Smooth muscle cell (in vitro differentiated cells): Measurements from ENCODE around the gene PRSS50. TPM values are rescaled to one million over a fixed set of nuclear protein-coding genes. Genes with fewer than 3 reads are reported as not detected.

Experiments used
- DNase-seq: peaks from one replicate; lab custom pipeline; 2025; ENCODE audit not compliant: unreplicated experiment; lab: John Stamatoyannopoulos, UW
- H2AFZ ChIP-seq: fragments of 200-600 bp; sonication (generic); 2 replicates; pipeline ENCODE4 v1.6.0; 2016; ENCODE audit warnings: antibody characterized with exemption, low read depth, mild to moderate bottlenecking
- H3F3A ChIP-seq: fragments of 200-600 bp; sonication (generic); 2 replicates; pipeline ENCODE4 v1.6.0; 2017; ENCODE audit warnings: antibody characterized with exemption, low read depth
- H3K27ac ChIP-seq: fragments of 200-600 bp; sonication (generic); 2 replicates; pipeline ENCODE4 v1.5.1; 2016; ENCODE audit warnings: low read depth, mild to moderate bottlenecking
- H3K27me3 ChIP-seq: fragments of 200-600 bp; sonication (generic); 2 replicates; pipeline ENCODE4 v1.6.1; 2016; ENCODE audit warnings: low read depth, mild to moderate bottlenecking
- H3K36me3 ChIP-seq: fragments of 200-600 bp; sonication (generic); 2 replicates; pipeline ENCODE4 v1.5.1; 2016; ENCODE audit warnings: low read depth
- H3K4me1 ChIP-seq: fragments of 200-600 bp; sonication (generic); 2 replicates; pipeline ENCODE4 v1.5.1; 2016; ENCODE audit warnings: low read depth
- H3K4me2 ChIP-seq: fragments of 200-600 bp; sonication (generic); 2 replicates; pipeline ENCODE4 v1.6.0; 2016; ENCODE audit warnings: mild to moderate bottlenecking
- H3K4me3 ChIP-seq: fragments of 200-600 bp; sonication (generic); 2 replicates; pipeline ENCODE4 v1.5.1; 2016; ENCODE audit warnings: mild to moderate bottlenecking
- H3K79me2 ChIP-seq: fragments of 200-600 bp; sonication (generic); 2 replicates; pipeline ENCODE4 v1.6.0; 2016; ENCODE audit warnings: low read depth, mild to moderate bottlenecking
- H3K9ac ChIP-seq: fragments of 200-600 bp; sonication (generic); 2 replicates; pipeline ENCODE4 v1.6.0; 2016; ENCODE audit warnings: low read depth
- H3K9me3 ChIP-seq: fragments of 200-600 bp; sonication (generic); replicated peaks from 2 replicates; pipeline ENCODE4 v1.5.1; 2016; ENCODE audit warnings: low read depth
- H4K20me1 ChIP-seq: fragments of 200-600 bp; sonication (generic); 2 replicates; pipeline ENCODE4 v1.6.0; 2016; ENCODE audit warnings: low read depth
- CTCF ChIP-seq: fragments of 200-600 bp; sonication (generic); IDR thresholded peaks from 2 replicates; pipeline ENCODE4 v1.5.1; 2017; ENCODE audit warnings: borderline replicate concordance, mild to moderate bottlenecking, antibody characterized with exemption; ENCODE audit not compliant: insufficient read depth, poor library complexity, severe bottlenecking
- WGBS: methylation state at CpG from one replicate; pipeline ENCODE4 v1.1.7; 2016; ENCODE audit warnings: low lambda C conversion rate; 5-methylcytosine and 5-hydroxymethylcytosine counted together
- polyA plus RNA-seq: library from polyadenylated mRNA; unstranded; fragments of >200 nt; fragmentation: Nextera tagmentation; extraction: Ambion mirVana; gene quantifications from 2 replicates; pipeline ENCODE4 v1.2.1, GENCODE V29; 2016
- total RNA-seq: library from RNA; depleted of rRNA; stranded (reverse); fragments of >200 nt; gene quantifications from 2 replicates; pipeline ENCODE4 v1.2.3, GENCODE V29; 2014

The PRSS50 gene
- total and polyA plus RNA-seq, 2 experiments from 2014 or later: 0.54 to 0.73 TPM

DNA sequence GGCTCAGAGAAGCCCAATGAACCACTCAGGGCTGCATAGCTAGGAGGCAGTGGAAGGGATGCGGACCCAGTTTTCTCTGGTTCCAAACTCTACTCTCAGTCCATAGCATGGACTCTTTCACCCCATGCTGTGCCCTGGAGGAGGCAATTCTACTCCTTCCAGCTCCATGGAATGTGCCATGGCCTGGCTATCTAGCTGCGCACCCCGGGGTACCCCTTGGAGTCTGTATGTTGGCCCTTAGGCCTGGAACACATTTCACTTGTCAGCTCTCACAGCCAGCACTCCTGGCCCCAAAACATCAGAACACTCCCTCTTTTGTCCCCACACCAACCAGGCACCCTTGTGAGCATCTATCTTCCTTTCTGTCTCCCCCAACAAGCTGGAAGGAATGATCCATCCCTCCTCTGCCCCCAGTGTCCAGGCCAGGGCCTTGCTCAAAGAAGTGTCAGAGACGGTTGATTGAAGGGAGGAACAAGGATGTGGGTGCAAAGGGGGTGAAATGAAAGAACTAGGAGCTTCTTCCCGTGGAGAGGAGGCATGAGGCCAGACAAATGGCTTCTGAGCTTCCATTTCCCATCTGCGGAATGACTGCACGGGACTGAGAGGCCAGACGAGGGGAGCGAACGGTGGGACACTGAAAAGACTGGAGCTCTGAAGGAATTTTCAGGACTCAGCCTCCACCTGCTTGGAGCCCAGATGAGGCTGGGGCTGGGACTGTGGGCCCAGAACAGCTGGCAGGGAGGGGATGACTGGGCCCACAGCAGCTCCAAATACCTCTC lies 2.8 kb downstream of the PRSS50 start:
- 93% methylated on average over 10 of the region's 10 CpGs for WGBS
- no peak overlapping the region for H3K9ac ChIP-seq
- H3K27me3 ChIP-seq: no peaks in the 10 kb centered on the region
- DNase-seq: no peak
- no peak overlapping the region for H3K4me2 ChIP-seq
- H4K20me1 ChIP-seq: no peaks in the 10 kb centered on the region
- H3K27ac ChIP-seq: no peak overlapping the region
- TF ChIP-seq CTCF: no peak
- no peaks in the 10 kb centered on the region for H3F3A ChIP-seq
- H3K9me3 ChIP-seq: no peaks in the 10 kb centered on the region
- H3K4me1 ChIP-seq: no peaks in the 10 kb centered on the region
- no peaks in the 10 kb centered on the region for H3K79me2 ChIP-seq
- no peak overlapping the region for H3K4me3 ChIP-seq
- H3K36me3 ChIP-seq: no peaks in the 10 kb centered on the region
- no peak overlapping the region for H2AFZ ChIP-seq

GRCh38 chr3:46713898-46714552 lies 3.6 kb downstream of the PRSS50 start:
- no peaks in the 10 kb centered on the region for H3K4me1 ChIP-seq
- no peaks in the 10 kb centered on the region for H3K9me3 ChIP-seq
- no peaks in the 10 kb centered on the region for H3F3A ChIP-seq
- H3K4me2 ChIP-seq: no peak overlapping the region
- no peak overlapping the region for H3K27ac ChIP-seq
- WGBS: 92% methylated on average over 22 of the region's 22 CpGs
- H3K79me2 ChIP-seq: no peaks in the 10 kb centered on the region
- DNase-seq: no peak
- no peaks in the 10 kb centered on the region for H3K27me3 ChIP-seq
- no peaks in the 10 kb centered on the region for H3K36me3 ChIP-seq
- no peak overlapping the region for H3K9ac ChIP-seq
- no peak overlapping the region for H3K4me3 ChIP-seq
- no peak overlapping the region for H2AFZ ChIP-seq
- TF ChIP-seq CTCF: no peak
- no peaks in the 10 kb centered on the region for H4K20me1 ChIP-seq

GRCh38 chr3:46713050-46713897 lies 4.4 kb downstream of the PRSS50 start:
- 90% methylated on average over 14 of the region's 14 CpGs for WGBS

More at GRCh38 chr3:46713050-46713897, 4.4 kb downstream of the PRSS50 start:
- DNase-seq: no peak
- H2AFZ ChIP-seq: no peak overlapping the region
- H4K20me1 ChIP-seq: no peaks in the 10 kb centered on the region
- H3K4me1 ChIP-seq: no peaks in the 10 kb centered on the region
- no peak overlapping the region for H3K27ac ChIP-seq
- H3K79me2 ChIP-seq: no peaks in the 10 kb centered on the region
- no peak for TF ChIP-seq CTCF
- H3K9ac ChIP-seq: no peak overlapping the region
- H3K4me2 ChIP-seq: no peak overlapping the region
- no peak overlapping the region for H3K4me3 ChIP-seq
- H3F3A ChIP-seq: no peaks in the 10 kb centered on the region
- H3K27me3 ChIP-seq: no peaks in the 10 kb centered on the region
- H3K9me3 ChIP-seq: no peaks in the 10 kb centered on the region
- no peaks in the 10 kb centered on the region for H3K36me3 ChIP-seq
